ENCODE data around the gene OR2J3.
"Not testable (repeated sequence)": the region's sequence is repeated elsewhere in the genome, so short reads cannot be mapped to it uniquely, and the experiment has no call there.

Gene OR2J3

DNA sequence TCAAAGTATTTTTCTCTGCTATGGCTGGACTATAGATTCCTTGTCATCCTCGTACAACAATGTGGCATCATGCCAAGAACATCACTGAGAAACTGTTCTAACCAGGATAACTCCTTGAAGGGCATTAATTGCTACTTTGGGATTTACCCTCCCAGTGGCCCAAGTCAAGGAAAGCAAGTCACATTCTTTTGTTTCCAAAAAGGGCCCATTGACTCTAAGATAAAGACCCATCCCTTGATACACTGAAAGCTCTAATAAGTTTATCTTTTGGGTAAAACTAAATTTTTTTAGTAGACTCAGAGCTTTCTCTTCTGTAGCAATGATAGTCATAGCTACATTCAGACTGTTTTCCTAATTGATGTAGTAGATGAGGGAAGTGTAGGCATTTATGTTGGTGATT is at the start of gene OR2J3:
Gene OR2J3, plus strand, starts transcription at position 301 of the 400 bp plus-strand sequence. CDS start 3,833 bp downstream, outside the sequence.
- no peak for DNase-seq (ENCODE audit: low spot score)

DNA sequence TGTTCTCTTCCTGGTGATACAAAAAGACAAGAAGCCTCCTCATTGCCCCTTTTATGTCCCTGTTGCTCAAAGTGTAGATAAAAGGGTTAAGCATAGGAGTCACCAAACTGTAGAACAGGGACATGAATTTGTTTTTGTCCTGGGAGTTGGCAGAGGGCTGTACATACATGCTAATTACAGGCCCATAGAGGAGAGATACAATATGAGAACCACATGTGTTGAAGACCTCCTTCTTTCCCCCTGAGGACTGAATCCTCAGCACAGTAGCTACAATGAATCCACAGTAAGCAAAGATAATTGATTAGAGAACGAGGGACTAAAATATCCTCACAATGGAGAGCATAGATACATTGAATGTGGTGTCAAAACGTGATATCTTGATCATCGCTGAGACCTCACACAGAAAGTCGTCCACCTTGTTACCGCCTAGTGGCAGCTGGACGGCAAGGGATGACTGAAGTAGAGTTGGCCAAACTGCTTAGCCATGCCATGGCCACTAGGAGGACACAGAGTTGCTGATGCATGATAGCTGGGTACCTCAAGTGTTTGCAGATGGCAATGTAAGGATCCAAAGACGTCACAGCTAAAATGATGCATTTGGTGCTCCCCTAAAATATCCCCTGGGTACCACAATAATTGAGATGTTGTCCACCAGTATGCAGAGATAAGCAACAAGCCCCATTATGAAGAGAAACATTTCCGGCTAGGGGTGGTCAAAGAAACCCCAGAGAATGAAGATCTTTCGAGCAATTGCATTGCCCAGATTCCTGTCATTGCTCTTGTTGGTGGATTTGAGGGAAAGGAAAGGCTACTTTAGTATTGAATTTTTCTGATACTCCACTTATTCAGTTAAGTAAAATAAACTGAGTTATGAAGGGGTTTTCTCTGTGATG is 35.8 kb upstream of the OR2J3 start:
- peak; percentile 30 for DNase-seq (ENCODE audit: low spot score)

DNA sequence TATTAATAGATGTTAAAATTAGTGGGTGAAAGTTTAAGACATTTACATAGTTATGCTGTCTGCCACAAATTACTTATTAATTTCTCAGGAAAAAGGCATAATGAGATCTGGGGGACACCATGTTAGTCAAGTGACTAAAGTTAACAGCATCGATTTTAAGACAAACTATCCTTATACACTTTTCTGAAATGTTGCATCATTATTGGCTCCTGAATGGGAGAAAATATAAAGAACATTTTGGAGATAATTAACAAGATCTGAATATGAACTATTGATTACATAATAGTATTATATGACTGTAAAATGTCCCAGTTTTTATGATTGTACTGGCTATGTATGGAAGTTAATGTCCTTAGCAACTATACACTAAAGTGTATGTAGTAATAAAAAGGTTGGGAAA is 28.7 kb upstream of the OR2J3 start:
- DNase-seq (ENCODE audit: low spot score): no peak

DNA sequence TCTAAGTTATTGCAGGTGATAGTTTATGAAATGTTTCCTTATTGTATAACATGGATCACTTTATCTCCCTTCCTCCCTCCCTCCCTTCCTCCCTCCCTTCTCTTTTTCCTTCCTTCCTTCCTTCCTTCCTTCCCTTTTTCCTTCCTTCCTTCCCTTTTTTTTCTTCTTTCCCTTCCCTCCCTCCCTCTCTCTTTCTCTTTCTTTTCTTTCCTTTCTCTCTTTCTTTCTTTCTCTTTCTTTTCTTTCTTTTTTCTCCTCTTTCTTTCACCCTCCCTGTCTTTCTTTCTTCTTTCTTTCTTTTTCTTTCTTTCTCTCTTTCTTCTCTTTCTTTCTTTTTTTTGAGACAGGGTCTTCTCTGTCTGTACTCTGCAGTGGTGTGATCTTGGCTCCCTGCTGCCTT is 26.5 kb upstream of the OR2J3 start:
- DNase-seq (ENCODE audit: low spot score): no peak

DNA sequence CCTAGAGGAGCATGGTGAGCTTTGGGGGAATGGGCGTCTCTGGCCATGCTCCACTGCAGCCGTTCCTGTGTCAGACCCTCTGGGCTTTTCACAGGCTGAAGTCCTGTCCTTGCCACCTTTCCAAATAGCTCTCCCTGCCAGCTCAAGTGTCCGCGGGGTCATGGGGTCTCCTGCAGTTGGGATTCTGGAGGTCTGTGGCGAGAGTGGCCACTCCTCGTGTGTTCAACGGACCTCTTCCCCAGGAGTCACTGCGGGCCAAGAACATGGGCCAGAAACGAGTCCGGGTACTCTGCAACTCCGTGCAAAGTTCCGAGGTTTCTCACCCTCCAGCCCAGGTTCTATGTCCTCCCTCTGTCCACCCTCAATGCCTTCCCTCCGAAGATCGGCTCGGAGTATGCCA is 25.4 kb upstream of the OR2J3 start:
- no peak for DNase-seq (ENCODE audit: low spot score)

DNA sequence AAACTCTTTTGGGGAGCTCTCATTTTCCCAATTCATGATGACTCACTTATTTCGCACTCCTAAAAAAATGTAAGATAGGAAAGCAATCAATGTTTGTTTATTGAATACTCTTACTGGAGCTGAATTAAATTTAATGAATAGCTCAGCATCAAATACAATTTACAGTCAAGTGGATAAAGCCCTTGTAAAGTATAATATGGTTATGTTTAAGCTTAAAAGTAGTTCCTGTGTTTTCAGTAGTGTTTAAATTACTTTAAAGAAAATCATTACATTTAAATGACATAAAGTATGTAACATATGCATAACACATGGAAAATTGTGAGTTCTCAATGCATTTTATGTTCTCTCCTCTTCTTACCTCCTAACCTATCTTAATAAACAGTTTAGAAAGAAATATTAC is 20.6 kb upstream of the OR2J3 start, which contains the start of gene OR2B3:
Gene OR2B3, minus strand, starts transcription at position 101 of the 400 bp plus-strand sequence. Its CDS starts 65 bp downstream, at position 36.
- no peak for DNase-seq (ENCODE audit: low spot score)

DNA sequence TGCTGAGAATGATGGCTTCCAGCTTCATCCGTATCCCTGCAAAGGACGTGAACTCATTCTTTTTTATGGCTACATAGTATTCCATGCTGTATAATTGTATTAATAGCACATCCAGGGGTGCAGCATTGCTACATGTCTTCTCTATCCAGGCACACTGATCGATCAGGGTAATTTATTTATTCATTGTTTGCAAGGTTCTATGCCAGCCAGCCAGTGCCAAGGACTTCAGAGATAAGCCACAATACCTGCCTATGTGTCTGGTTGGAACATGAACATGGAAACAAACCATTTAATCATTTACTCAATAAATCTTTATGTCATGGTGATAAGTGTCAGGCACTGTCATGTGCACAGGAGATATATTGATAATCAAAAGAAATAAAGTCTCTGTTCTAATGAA is 14.9 kb upstream of the OR2J3 start:
- DNase-seq (ENCODE audit: low spot score): no peak

DNA sequence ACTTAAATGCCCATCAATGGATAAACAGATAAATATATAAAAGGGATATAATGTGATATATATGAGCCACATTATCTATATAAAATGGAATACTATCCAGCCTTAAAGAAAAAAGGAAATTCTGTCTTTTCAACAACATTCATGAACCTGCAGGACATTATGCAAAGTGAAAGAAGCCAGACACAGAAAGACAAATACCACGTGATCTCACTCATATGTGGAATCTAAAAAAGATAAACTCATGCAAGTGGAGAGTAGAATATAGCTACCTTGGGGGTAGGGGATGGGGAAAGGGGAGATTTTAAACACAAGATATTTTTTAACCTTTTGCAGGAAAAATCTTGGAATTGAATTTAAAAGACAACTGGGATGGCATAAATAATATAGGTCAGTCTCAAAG is 10.1 kb upstream of the OR2J3 start:
- DNase-seq (ENCODE audit: low spot score): no peak

DNA sequence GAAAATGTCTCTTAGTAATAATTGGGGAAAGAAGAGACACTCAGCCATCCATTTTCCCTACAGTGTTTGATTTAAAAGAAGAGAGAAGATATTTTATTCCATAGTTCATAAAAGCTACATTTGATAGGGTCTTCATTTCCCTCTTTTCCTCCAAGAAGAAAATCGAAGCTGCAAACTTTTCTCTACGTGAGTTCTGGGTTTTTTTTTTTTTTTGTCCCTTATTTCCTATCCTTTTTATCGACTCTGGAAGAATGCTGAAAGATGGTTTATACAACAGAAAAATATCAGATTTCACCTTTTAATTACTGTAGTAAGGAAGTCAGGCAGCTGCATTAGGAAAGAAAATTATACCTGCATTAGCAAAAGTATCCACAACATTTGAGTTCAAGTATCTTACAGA is 8.7 kb upstream of the OR2J3 start, which contains the start of gene OR2J1:
Gene OR2J1, plus strand, starts transcription at position 301 of the 400 bp plus-strand sequence. CDS start 1,453 bp downstream, outside the sequence.
- no peak for DNase-seq (ENCODE audit: low spot score)

DNA sequence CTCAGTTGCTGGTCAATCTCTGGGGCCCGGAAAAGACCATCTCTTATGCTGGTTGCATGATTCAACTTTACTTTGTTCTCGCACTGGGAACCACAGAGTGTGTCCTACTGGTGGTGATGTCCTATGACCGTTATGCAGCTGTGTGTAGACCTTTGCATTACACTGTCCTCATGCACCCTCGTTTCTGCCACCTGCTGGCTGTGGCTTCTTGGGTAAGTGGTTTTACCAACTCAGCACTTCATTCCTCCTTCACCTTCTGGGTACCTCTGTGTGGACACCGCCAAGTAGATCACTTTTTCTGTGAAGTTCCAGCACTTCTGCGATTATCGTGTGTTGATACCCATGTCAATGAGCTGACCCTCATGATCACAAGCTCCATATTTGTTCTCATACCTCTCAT is 4.3 kb downstream of the OR2J3 start:
- DNase-seq (ENCODE audit: low spot score): peak; percentile 2

DNA sequence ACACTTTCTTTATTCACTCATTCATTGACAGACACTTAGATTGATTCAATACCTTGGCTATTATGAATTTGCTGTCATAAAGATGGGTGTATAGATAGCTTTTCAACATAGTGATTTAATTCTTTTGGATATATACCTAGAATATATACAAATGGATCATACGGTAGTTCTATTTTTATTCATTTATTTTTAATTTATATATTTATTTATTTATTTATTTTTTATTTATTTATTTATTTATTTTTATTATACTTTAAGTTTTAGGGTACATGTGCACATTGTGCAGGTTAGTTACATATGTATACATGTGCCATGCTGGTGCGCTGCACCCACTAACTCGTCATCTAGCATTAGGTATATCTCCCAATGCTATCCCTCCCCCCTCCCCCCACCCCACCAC is 7.1 kb downstream of the OR2J3 start:
- DNase-seq (ENCODE audit: low spot score): not testable (repeated sequence)

DNA sequence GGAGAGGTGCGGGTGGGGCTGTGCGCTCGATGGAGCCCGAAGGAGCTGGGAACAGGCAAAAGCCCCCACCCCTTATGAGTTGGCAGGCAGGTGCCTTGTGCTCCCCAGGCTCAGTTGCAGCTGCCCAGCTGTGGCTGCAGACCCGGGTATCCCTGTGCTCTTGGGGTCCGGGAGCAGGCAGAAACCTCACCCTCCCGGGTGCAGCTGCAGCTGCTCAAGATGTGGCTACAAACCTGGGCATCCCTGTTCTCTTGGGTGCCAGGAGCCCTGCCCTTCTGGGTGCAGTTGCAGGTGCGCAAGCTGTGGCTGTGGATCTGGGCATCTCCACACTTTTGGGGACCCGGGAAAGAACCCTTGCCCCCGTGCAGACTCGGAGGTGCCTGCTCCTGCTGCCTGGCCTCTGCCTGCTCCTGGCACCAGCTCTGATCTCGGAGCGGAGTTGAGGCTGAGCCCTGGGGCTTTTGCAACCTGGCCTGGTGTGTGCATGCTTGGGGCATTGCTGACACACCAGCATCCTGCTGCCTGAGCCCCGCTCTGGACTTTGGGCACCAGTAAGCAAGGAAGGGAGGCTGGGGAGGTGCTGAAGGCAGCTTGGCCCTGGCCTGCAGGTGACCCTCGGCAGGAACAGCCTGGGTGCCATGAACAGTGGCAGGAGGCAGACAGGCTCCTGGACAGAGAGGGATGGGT is 21.6 kb downstream of the OR2J3 start:
- no peak for DNase-seq (ENCODE audit: low spot score)

DNA sequence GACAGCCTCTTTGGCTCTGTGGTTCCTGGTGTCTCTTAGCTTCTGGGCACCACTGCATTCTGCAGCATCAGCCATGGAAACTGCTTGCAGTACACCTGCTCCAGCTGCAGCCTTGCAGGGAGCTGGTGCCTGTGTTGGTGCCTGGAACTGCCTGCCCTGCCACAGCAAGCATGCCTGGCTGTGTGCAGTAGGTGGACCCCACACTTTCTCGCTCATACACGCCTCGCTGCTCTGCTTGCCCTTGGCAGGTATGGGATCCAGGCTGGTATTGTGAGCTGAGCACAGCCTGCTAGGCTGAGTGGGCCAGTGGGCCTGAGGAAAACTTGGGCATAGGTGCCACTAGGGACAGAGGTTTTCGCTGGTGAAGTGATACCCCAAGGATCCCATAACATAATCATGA is 22.8 kb downstream of the OR2J3 start:
- no peak for DNase-seq (ENCODE audit: low spot score)

DNA sequence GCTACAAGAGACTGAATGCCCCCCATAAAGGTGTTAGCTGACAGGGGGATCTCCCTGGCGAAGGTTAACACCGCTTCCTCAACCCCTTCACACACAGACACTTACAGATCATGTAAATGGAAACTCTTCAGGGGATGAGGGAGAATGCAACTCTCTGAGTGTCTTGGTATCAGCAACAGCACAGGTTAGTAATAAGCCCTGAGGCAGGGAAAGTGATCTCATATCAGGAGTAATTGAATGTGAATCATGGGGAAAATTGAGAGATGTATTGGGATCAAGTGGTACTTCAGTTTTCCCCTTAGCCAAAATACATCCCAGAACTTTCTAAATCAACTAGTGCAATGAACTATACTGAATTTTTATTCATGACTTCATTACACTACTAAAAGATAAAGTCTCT is 23.8 kb downstream of the OR2J3 start:
- no peak for DNase-seq (ENCODE audit: low spot score)

DNA sequence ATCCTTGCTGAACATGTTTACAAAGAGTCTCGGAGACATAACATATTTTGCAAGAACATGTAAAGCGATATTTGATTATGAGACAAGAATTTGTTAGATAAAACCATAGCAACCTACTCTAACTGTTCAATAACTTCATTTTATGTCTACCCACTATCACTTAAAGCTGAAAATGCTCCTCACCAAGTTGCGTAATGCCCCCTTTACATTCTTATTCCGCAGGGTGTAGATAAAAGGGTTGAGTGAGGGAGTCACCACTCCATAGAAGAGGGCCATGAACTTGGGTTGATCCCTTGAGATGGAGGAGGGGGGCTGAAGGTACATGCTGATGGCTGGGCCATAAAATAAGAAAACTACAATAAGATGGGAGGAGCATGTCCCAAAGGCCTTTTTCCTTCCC is 29.9 kb downstream of the OR2J3 start:
- no peak for DNase-seq (ENCODE audit: low spot score)

DNA sequence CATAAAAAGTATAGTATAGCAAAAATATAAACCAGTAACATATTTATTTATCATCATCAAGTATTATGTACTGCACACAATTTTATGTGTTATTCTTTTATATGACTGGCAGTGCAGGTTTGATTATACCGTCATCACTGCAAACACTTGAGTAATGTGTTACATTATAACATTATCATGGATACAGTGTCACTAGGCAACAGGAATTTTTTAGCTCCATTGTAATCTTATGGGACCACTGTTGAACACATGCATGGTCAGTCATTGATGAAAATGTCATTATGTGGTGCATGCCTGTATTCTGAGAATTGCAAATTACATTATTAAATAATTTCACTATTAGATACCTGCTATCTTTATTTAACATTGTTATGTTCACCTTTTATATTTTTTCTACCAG is 33.7 kb downstream of the OR2J3 start:
- DNase-seq (ENCODE audit: low spot score): no peak

DNA sequence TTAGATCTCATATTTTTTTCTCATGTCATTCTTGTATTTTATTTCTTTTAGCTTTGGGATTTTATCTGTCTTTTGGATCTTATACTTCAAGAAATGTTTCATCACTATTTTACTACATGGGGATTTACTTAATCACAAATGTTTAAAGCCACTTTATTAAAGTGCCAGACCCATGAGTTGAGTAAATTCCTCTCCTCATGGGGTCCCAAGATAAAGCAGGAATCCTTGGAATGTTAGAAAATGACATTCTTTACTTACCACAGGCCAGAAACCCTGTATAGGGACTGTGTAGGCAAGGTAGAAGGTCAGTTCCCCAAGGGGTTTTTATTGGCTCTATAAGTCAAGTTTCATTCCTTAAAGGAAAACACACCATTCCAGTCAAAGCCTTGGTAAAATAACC is 34.5 kb downstream of the OR2J3 start:
- DNase-seq (ENCODE audit: low spot score): no peak

DNA sequence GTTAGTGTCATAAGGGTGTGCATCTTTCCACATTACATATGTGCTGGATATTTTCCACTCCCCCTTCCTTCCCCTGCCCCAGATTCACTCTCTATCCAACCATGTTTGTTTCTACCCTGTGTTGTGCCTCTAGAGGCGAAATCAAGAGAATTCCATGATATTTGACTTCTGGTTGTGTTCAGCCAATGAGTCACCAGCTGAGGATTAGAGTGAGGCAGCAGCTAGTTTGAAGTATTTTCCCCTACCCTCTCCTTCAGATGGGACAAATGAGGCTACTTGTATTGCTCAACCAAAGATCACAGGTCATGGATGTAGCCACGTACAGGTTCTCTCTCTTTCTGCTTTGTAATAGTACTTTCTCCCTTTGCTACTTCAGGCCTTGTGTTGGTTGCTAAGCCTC is 38.3 kb downstream of the OR2J3 start:
- DNase-seq (ENCODE audit: low spot score): no peak

DNA sequence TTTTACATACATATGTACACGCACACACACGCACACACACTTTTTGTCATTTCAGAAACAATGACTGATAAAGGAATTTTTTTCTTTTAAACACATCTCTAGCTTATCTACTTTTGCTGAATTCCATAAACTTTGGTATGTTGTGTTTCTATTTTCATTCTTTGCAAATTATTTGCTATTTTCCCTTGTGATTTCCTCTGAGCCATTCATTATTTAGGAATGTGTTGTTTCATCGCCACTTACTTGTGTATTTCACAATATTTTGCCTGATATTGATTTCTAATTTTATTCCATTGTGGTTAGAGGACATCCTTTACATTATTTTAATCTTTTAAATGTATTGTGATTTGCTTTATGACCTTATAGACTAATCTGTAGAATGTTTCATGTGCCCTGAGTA is 39.2 kb downstream of the OR2J3 start:
- no peak for DNase-seq (ENCODE audit: low spot score)

DNA sequence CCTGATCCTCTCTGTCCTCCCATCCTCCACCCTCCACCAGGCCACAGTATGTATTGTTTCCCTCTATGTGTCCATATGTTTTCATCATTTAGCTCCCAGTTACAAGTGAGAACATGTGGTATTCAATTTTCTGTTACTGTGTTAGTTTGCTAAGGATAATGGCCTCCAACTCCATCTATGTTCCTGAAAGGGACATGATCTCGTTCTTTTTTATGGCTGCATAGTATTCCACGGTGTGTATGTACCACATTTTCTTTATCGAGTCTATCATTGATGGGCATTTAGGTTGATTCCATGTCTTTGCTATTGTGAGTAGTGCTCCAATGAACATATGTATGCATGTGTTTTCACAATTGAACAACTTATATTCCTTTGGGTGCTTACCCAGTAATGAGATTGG is 41.6 kb downstream of the OR2J3 start:
- not testable (repeated sequence) for DNase-seq (ENCODE audit: low spot score)

DNA sequence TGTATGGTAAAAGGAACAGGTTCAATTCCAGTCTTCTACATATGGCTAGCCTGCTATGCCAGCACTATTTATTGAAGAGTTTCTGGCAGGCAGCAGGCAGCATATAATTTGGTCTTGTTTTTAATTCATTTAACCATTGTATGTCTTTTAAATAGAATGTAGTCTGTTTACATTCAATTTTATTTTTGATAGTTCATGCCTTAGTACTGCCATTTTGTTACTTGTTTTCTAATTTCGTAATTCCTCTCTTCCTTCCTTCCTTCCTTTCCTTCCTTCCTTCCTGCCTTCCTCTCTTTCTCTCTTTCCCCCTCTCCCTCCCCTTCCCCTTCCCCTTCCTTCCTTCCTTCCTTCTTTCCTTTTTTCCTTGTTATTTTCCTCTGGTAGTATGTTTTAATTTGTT is 45.2 kb downstream of the OR2J3 start:
- no peak for DNase-seq (ENCODE audit: low spot score)

DNA sequence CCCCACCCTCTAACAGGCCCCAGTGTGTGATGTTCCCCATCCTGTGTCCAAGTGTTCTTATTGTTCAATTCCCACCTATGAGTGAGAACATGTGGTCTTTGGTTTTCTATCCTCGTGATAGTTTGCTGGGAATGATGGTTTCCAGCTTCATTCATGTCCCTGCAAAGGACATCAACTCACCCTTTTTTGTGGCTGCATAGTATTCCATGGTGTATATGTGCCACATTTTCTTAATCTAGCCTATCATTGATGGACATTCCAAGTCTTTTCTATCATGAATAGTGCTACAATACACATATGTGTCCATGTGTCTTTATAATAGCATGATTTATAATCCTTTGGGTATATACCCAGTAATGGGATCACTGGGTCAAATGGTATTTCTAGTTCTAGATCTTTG is 47.3 kb downstream of the OR2J3 start:
- DNase-seq (ENCODE audit: low spot score): not testable (repeated sequence)

DNA sequence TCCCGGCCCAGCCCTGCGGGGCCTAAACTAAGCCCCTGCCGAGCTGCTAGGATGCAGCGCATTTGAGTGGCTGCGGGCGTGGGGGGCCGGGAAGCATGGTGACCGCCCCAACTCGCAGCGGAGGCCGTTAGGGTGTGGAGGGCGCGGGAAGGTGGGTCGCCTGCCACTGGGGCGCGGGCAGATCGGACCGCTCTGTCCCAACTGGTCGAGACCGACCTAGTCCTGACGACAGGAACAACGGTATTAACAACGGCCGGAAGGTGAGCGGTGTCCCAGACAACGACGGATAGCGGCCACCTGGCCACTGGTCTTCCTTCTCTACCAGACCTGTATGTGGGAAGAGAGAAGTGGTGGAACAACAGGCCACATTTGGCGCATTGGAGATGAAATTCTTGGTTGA is 52.1 kb downstream of the OR2J3 start:
- not testable (repeated sequence) for DNase-seq (ENCODE audit: low spot score)
